Thyroid gland (tissue), 4 donors: Measurements from ENCODE around the gene USP2.

ENCODE experiments used
- CTCF ChIP-seq, 6 experiments: fragments of 200-600 bp in 3 of 6; fragments of 450-650 bp in 3 of 6; sonication (generic) in 3 of 6; IDR thresholded peaks; one replicate each; pipeline ENCODE4 v1.5.1; 2016 to 2019; ENCODE audit warnings: antibody characterized with exemption in 6 of 6, mild to moderate bottlenecking in 2 of 6, inconsistent platforms in 1 of 6, moderate library complexity in 1 of 6
- POLR2A ChIP-seq, 2 donors: fragments of 450-650 bp; IDR thresholded peaks; one replicate each; pipeline ENCODE4 v1.6.1; 2017; ENCODE audit warnings: antibody characterized with exemption in 2 of 2, mild to moderate bottlenecking in 2 of 2, moderate library complexity in 1 of 2

GRCh38 chr11:119335091-119335654 lies 46.3 kb downstream of the USP2 start:
- no peak for TF ChIP-seq CTCF (IDR thresholded peaks at IDR 0.05)
- TF ChIP-seq POLR2A (IDR thresholded peaks at IDR 0.05): no peak
